ENCODE data around the gene CHRDL2.

- TF ChIP-seq, protein P1, sequence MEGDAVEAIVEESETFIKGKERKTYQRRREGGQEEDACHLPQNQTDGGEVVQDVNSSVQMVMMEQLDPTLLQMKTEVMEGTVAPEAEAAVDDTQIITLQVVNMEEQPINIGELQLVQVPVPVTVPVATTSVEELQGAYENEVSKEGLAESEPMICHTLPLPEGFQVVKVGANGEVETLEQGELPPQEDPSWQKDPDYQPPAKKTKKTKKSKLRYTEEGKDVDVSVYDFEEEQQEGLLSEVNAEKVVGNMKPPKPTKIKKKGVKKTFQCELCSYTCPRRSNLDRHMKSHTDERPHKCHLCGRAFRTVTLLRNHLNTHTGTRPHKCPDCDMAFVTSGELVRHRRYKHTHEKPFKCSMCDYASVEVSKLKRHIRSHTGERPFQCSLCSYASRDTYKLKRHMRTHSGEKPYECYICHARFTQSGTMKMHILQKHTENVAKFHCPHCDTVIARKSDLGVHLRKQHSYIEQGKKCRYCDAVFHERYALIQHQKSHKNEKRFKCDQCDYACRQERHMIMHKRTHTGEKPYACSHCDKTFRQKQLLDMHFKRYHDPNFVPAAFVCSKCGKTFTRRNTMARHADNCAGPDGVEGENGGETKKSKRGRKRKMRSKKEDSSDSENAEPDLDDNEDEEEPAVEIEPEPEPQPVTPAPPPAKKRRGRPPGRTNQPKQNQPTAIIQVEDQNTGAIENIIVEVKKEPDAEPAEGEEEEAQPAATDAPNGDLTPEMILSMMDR (IDR thresholded peaks at IDR 0.05) = no peak
- TF ChIP-seq EP300 (IDR thresholded peaks at IDR 0.05; ENCODE audit: low read depth) = no peak
Measured at GRCh38 chr11:74713686-74714085, 17.5 kb downstream of the CHRDL2 start.
